K562 (cell line): Measurements from ENCODE around the gene GLT6D1. TPM values are rescaled to one million over a fixed set of nuclear protein-coding genes. Genes with fewer than 3 reads are reported as not detected.

Experiments used
- CREB1 ChIP-seq, 2 experiments: sonication (generic) in 1 of 2; formaldehyde crosslinking in 1 of 2; IDR thresholded peaks; 2 replicates each; pipeline versions ENCODE4 v1.6.1 to v1.8.0; 2012 to 2022; ENCODE audit warnings: inconsistent platforms in 1 of 2, mild to moderate bottlenecking in 1 of 2, missing genetic modification reagents in 1 of 2, moderate library complexity in 1 of 2
- ZNF384 ChIP-seq: IDR thresholded peaks from 2 replicates; pipeline ENCODE4 v1.6.1; 2012; ENCODE audit warnings: low read depth, low read length, improper control_type of control experiment
- polyA plus RNA-seq, 8 experiments: library from polyadenylated mRNA; depleted of rRNA in 4 of 8; stranded (reverse) in 5 of 8; unstranded in 3 of 8; fragments of >200 nt; fragmentation: Nextera tagmentation in 2 of 8; fragmentation: Illumina TruSeq in 1 of 8; extraction: Ambion mirVana in 2 of 8; extraction: Trizol in 1 of 8; gene quantifications; 2 replicates each; pipeline versions ENCODE4 v1.2.1 to v1.2.3, GENCODE V29; 2011 to 2014; ENCODE audit warnings: inconsistent platforms in 1 of 8, missing spikeins in 1 of 8
- total RNA-seq, 7 experiments: library from RNA; depleted of rRNA in 6 of 7; stranded (reverse); fragments of >200 nt in 6 of 7; fragmentation: Illumina TruSeq in 2 of 7; extraction: Trizol in 2 of 7; gene quantifications; 2 replicates each; pipeline versions ENCODE4 v1.2.1 to v1.2.3, GENCODE V29; 2011 to 2021; ENCODE audit warnings: low replicate concordance in 1 of 7
- TF ChIP-seq, protein P1 (sequence below): fragments of 450-650 bp; IDR thresholded peaks from 2 replicates; pipeline ENCODE4 v1.6.1; 2016; ENCODE audit warnings: mild to moderate bottlenecking, moderate library complexity

Gene GLT6D1
- total and polyA plus RNA-seq, 9 of the 15 experiments (the other 6 are each of a cell fraction or from before 2014, with no cell fraction given): not detected

DNA sequence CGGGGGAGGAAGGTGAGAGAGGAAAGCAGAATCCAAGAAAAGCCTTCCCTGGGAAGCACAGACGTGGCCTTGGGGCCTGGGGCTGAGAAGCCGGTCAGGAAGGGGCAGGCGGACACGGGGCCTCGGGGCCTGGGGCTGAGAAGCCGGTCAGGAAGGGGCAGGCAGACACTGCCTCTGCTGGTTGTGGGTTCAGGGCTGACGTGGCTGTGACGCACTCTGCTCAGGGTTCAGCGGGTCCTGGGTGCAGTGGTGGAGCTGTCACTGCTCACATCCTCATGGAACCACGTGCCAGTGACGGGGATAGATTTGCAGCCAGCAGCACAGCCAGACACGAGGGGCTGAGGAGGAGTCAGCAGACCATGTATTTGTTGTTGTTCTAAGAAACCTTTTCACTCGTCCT, 65.0 kb downstream of the GLT6D1 start (continued):
- TF ChIP-seq, protein P1, sequence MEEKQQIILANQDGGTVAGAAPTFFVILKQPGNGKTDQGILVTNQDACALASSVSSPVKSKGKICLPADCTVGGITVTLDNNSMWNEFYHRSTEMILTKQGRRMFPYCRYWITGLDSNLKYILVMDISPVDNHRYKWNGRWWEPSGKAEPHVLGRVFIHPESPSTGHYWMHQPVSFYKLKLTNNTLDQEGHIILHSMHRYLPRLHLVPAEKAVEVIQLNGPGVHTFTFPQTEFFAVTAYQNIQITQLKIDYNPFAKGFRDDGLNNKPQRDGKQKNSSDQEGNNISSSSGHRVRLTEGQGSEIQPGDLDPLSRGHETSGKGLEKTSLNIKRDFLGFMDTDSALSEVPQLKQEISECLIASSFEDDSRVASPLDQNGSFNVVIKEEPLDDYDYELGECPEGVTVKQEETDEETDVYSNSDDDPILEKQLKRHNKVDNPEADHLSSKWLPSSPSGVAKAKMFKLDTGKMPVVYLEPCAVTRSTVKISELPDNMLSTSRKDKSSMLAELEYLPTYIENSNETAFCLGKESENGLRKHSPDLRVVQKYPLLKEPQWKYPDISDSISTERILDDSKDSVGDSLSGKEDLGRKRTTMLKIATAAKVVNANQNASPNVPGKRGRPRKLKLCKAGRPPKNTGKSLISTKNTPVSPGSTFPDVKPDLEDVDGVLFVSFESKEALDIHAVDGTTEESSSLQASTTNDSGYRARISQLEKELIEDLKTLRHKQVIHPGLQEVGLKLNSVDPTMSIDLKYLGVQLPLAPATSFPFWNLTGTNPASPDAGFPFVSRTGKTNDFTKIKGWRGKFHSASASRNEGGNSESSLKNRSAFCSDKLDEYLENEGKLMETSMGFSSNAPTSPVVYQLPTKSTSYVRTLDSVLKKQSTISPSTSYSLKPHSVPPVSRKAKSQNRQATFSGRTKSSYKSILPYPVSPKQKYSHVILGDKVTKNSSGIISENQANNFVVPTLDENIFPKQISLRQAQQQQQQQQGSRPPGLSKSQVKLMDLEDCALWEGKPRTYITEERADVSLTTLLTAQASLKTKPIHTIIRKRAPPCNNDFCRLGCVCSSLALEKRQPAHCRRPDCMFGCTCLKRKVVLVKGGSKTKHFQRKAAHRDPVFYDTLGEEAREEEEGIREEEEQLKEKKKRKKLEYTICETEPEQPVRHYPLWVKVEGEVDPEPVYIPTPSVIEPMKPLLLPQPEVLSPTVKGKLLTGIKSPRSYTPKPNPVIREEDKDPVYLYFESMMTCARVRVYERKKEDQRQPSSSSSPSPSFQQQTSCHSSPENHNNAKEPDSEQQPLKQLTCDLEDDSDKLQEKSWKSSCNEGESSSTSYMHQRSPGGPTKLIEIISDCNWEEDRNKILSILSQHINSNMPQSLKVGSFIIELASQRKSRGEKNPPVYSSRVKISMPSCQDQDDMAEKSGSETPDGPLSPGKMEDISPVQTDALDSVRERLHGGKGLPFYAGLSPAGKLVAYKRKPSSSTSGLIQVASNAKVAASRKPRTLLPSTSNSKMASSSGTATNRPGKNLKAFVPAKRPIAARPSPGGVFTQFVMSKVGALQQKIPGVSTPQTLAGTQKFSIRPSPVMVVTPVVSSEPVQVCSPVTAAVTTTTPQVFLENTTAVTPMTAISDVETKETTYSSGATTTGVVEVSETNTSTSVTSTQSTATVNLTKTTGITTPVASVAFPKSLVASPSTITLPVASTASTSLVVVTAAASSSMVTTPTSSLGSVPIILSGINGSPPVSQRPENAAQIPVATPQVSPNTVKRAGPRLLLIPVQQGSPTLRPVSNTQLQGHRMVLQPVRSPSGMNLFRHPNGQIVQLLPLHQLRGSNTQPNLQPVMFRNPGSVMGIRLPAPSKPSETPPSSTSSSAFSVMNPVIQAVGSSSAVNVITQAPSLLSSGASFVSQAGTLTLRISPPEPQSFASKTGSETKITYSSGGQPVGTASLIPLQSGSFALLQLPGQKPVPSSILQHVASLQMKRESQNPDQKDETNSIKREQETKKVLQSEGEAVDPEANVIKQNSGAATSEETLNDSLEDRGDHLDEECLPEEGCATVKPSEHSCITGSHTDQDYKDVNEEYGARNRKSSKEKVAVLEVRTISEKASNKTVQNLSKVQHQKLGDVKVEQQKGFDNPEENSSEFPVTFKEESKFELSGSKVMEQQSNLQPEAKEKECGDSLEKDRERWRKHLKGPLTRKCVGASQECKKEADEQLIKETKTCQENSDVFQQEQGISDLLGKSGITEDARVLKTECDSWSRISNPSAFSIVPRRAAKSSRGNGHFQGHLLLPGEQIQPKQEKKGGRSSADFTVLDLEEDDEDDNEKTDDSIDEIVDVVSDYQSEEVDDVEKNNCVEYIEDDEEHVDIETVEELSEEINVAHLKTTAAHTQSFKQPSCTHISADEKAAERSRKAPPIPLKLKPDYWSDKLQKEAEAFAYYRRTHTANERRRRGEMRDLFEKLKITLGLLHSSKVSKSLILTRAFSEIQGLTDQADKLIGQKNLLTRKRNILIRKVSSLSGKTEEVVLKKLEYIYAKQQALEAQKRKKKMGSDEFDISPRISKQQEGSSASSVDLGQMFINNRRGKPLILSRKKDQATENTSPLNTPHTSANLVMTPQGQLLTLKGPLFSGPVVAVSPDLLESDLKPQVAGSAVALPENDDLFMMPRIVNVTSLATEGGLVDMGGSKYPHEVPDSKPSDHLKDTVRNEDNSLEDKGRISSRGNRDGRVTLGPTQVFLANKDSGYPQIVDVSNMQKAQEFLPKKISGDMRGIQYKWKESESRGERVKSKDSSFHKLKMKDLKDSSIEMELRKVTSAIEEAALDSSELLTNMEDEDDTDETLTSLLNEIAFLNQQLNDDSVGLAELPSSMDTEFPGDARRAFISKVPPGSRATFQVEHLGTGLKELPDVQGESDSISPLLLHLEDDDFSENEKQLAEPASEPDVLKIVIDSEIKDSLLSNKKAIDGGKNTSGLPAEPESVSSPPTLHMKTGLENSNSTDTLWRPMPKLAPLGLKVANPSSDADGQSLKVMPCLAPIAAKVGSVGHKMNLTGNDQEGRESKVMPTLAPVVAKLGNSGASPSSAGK: peak; percentile 53
- TF ChIP-seq CREB1 (IDR thresholded peaks at IDR 0.05) (peak; percentile 59), CREB1 (CRISPR knock-in tag; IDR thresholded peaks at IDR 0.05) (peak; percentile 47; the same call in 1 of the 2 replicates), ZNF384 (no peak)

Other genes with a start within 250 kb of the GLT6D1 start
Only the 7 nearest of the 8 such genes appear.
- 120 and 168 TPM in 2 replicates for gene MRPS2, start 138.9 kb downstream of the GLT6D1 start, total RNA-seq (2014; rRNA removed)
- gene MRPS2, start 138.9 kb downstream of the GLT6D1 start, total RNA-seq (2014; rRNA removed; fragmentation: Illumina TruSeq; extraction: Trizol): 27.3 and 39.7 TPM in 2 replicates
- gene MRPS2, start 138.9 kb downstream of the GLT6D1 start, total RNA-seq (2015; rRNA removed; fragmentation: Illumina TruSeq; extraction: Trizol): 73.9 and 75.9 TPM in 2 replicates
- 106 and 110 TPM in 2 replicates for gene MRPS2, start 138.9 kb downstream of the GLT6D1 start, total RNA-seq (2021)
- gene MRPS2, start 138.9 kb downstream of the GLT6D1 start, polyA plus RNA-seq (2011; rRNA removed): 81.3 and 135 TPM in 2 replicates
- gene MRPS2, start 138.9 kb downstream of the GLT6D1 start, polyA plus RNA-seq (2014; fragmentation: Illumina TruSeq; extraction: Trizol): 167 and 221 TPM in 2 replicates
- 10 to 100 TPM in 1 of 2 experiments, 1 to 10 TPM in 1; 8.0 to 10.9 TPM for gene MRPS2, start 138.9 kb downstream of the GLT6D1 start, polyA plus RNA-seq (2014; fragmentation: Nextera tagmentation; extraction: Ambion mirVana)
- gene MRPS2, start 138.9 kb downstream of the GLT6D1 start, polyA plus RNA-seq (2014; rRNA removed): 128 and 133 TPM in 2 replicates
- not detected in 2 replicates for gene LCN1, start 118.1 kb downstream of the GLT6D1 start, total RNA-seq (2014; rRNA removed)
- not detected in 2 replicates for gene LCN1, start 118.1 kb downstream of the GLT6D1 start, total RNA-seq (2014; rRNA removed; fragmentation: Illumina TruSeq; extraction: Trizol)
- gene LCN1, start 118.1 kb downstream of the GLT6D1 start, total RNA-seq (2015; rRNA removed; fragmentation: Illumina TruSeq; extraction: Trizol): not detected in 2 replicates
- not detected in 2 replicates for gene LCN1, start 118.1 kb downstream of the GLT6D1 start, total RNA-seq (2021)
- gene LCN1, start 118.1 kb downstream of the GLT6D1 start, polyA plus RNA-seq (2011; rRNA removed): not detected in 2 replicates
- not detected in 2 replicates for gene LCN1, start 118.1 kb downstream of the GLT6D1 start, polyA plus RNA-seq (2014; fragmentation: Illumina TruSeq; extraction: Trizol)
- not detected for gene LCN1, start 118.1 kb downstream of the GLT6D1 start, polyA plus RNA-seq (2014; fragmentation: Nextera tagmentation; extraction: Ambion mirVana)
- not detected in 2 replicates for gene LCN1, start 118.1 kb downstream of the GLT6D1 start, polyA plus RNA-seq (2014; rRNA removed)
- gene OBP2A, start 93.4 kb downstream of the GLT6D1 start, total RNA-seq (2014; rRNA removed): not detected in 2 replicates
- gene OBP2A, start 93.4 kb downstream of the GLT6D1 start, total RNA-seq (2014; rRNA removed; fragmentation: Illumina TruSeq; extraction: Trizol): not detected in 2 replicates
- not detected in 2 replicates for gene OBP2A, start 93.4 kb downstream of the GLT6D1 start, total RNA-seq (2015; rRNA removed; fragmentation: Illumina TruSeq; extraction: Trizol)
- not detected in 2 replicates for gene OBP2A, start 93.4 kb downstream of the GLT6D1 start, total RNA-seq (2021)
- not detected in 2 replicates for gene OBP2A, start 93.4 kb downstream of the GLT6D1 start, polyA plus RNA-seq (2011; rRNA removed)
- not detected in 2 replicates for gene OBP2A, start 93.4 kb downstream of the GLT6D1 start, polyA plus RNA-seq (2014; fragmentation: Illumina TruSeq; extraction: Trizol)
- not detected for gene OBP2A, start 93.4 kb downstream of the GLT6D1 start, polyA plus RNA-seq (2014; fragmentation: Nextera tagmentation; extraction: Ambion mirVana)
- not detected in 2 replicates for gene OBP2A, start 93.4 kb downstream of the GLT6D1 start, polyA plus RNA-seq (2014; rRNA removed)
- gene PAEP, start 77.8 kb downstream of the GLT6D1 start, total RNA-seq (2014; rRNA removed): 0.41 and 0.57 TPM in 2 replicates
- gene PAEP, start 77.8 kb downstream of the GLT6D1 start, total RNA-seq (2014; rRNA removed; fragmentation: Illumina TruSeq; extraction: Trizol): 0.44 TPM in 1 of 2 replicates, not detected in the other
- gene PAEP, start 77.8 kb downstream of the GLT6D1 start, total RNA-seq (2015; rRNA removed; fragmentation: Illumina TruSeq; extraction: Trizol): 0.53 and 0.58 TPM in 2 replicates
- 0.51 and 0.69 TPM in 2 replicates for gene PAEP, start 77.8 kb downstream of the GLT6D1 start, total RNA-seq (2021)
- gene PAEP, start 77.8 kb downstream of the GLT6D1 start, polyA plus RNA-seq (2011; rRNA removed): 2.3 and 4.5 TPM in 2 replicates
- gene PAEP, start 77.8 kb downstream of the GLT6D1 start, polyA plus RNA-seq (2014; fragmentation: Illumina TruSeq; extraction: Trizol): 0.78 and 1.0 TPM in 2 replicates
- under 1 TPM; 0.22 to 0.30 TPM for gene PAEP, start 77.8 kb downstream of the GLT6D1 start, polyA plus RNA-seq (2014; fragmentation: Nextera tagmentation; extraction: Ambion mirVana)
- gene PAEP, start 77.8 kb downstream of the GLT6D1 start, polyA plus RNA-seq (2014; rRNA removed): 0.70 and 0.90 TPM in 2 replicates
- gene LCN9, start 23.8 kb upstream of the GLT6D1 start, total RNA-seq (2014; rRNA removed): not detected in 2 replicates
- not detected in 2 replicates for gene LCN9, start 23.8 kb upstream of the GLT6D1 start, total RNA-seq (2014; rRNA removed; fragmentation: Illumina TruSeq; extraction: Trizol)
- not detected in 2 replicates for gene LCN9, start 23.8 kb upstream of the GLT6D1 start, total RNA-seq (2015; rRNA removed; fragmentation: Illumina TruSeq; extraction: Trizol)
- gene LCN9, start 23.8 kb upstream of the GLT6D1 start, total RNA-seq (2021): not detected in 2 replicates
- gene LCN9, start 23.8 kb upstream of the GLT6D1 start, polyA plus RNA-seq (2011; rRNA removed): not detected in 2 replicates
- not detected in 2 replicates for gene LCN9, start 23.8 kb upstream of the GLT6D1 start, polyA plus RNA-seq (2014; fragmentation: Illumina TruSeq; extraction: Trizol)
- gene LCN9, start 23.8 kb upstream of the GLT6D1 start, polyA plus RNA-seq (2014; fragmentation: Nextera tagmentation; extraction: Ambion mirVana): not detected
- not detected in 2 replicates for gene LCN9, start 23.8 kb upstream of the GLT6D1 start, polyA plus RNA-seq (2014; rRNA removed)
- 0.16 and 0.41 TPM in 2 replicates for gene SOHLH1, start 59.9 kb upstream of the GLT6D1 start, total RNA-seq (2014; rRNA removed)
- gene SOHLH1, start 59.9 kb upstream of the GLT6D1 start, total RNA-seq (2014; rRNA removed; fragmentation: Illumina TruSeq; extraction: Trizol): not detected in 2 replicates
- gene SOHLH1, start 59.9 kb upstream of the GLT6D1 start, total RNA-seq (2015; rRNA removed; fragmentation: Illumina TruSeq; extraction: Trizol): 0.19 TPM in 1 of 2 replicates, not detected in the other
- gene SOHLH1, start 59.9 kb upstream of the GLT6D1 start, total RNA-seq (2021): 0.29 TPM in 1 of 2 replicates, not detected in the other
- gene SOHLH1, start 59.9 kb upstream of the GLT6D1 start, polyA plus RNA-seq (2011; rRNA removed): 0.16 and 0.17 TPM in 2 replicates
- gene SOHLH1, start 59.9 kb upstream of the GLT6D1 start, polyA plus RNA-seq (2014; fragmentation: Illumina TruSeq; extraction: Trizol): not detected in 2 replicates
- gene SOHLH1, start 59.9 kb upstream of the GLT6D1 start, polyA plus RNA-seq (2014; fragmentation: Nextera tagmentation; extraction: Ambion mirVana): not detected
- gene SOHLH1, start 59.9 kb upstream of the GLT6D1 start, polyA plus RNA-seq (2014; rRNA removed): 0.24 TPM in 1 of 2 replicates, not detected in the other
- gene KCNT1, start 62.6 kb upstream of the GLT6D1 start, total RNA-seq (2014; rRNA removed): 0.05 TPM in 1 of 2 replicates, not detected in the other
- gene KCNT1, start 62.6 kb upstream of the GLT6D1 start, total RNA-seq (2014; rRNA removed; fragmentation: Illumina TruSeq; extraction: Trizol): not detected in 2 replicates
- gene KCNT1, start 62.6 kb upstream of the GLT6D1 start, total RNA-seq (2015; rRNA removed; fragmentation: Illumina TruSeq; extraction: Trizol): not detected in 2 replicates
- not detected in 2 replicates for gene KCNT1, start 62.6 kb upstream of the GLT6D1 start, total RNA-seq (2021)
- not detected in 2 replicates for gene KCNT1, start 62.6 kb upstream of the GLT6D1 start, polyA plus RNA-seq (2011; rRNA removed)
- not detected in 2 replicates for gene KCNT1, start 62.6 kb upstream of the GLT6D1 start, polyA plus RNA-seq (2014; fragmentation: Illumina TruSeq; extraction: Trizol)
- gene KCNT1, start 62.6 kb upstream of the GLT6D1 start, polyA plus RNA-seq (2014; fragmentation: Nextera tagmentation; extraction: Ambion mirVana): not detected
- gene KCNT1, start 62.6 kb upstream of the GLT6D1 start, polyA plus RNA-seq (2014; rRNA removed): not detected in 2 replicates